HG02678 (cell line): ENCODE data around the gene GLS.

ENCODE experiments used
- ATAC-seq: cut with Tn5 transposase; IDR thresholded peaks from one replicate; pipeline ENCODE4 v1.9.1; 2021; ENCODE audit warnings: mild to moderate bottlenecking, moderate library complexity; ENCODE audit not compliant: unreplicated experiment

Gene GLS

DNA sequence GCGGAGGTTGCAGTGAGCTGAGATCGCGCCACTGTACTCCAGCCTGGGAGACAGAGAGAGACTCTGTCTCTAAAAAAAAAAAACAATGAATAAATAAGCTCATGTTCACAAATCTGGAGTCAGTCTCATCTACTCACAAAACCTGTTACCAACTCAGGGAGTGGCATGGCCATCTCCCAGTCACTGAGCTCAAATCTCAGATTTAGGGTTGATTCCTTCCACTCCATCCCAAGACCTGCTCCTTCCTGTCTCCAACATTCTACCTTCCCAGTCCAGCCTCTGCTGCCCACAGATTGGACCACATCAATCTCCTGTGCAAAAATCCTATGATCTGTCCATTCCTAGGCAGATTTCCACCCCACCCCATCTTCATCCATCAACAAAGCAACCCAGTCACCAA is 131.7 kb downstream of the GLS start:
- no peak for ATAC-seq

- no peak for ATAC-seq
Measured at GRCh38 chr2:191012845-191013681, 132.4 kb downstream of the GLS start.

DNA sequence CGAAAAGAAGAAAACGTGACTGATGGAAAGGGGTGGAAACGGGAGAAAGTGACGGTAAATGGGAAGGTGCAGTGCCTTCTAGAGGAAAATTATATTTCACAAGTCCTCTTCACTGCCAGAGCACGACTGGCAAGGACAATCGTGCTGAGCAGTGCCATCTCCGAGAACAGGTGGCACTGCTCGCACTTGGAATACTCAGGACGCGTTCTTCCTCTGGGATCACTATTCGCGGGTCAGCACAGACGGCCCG is 133.0 kb downstream of the GLS start:
- ATAC-seq = no peak

GRCh38 chr2:191013932-191014652 is 133.5 kb downstream of the GLS start, which contains the start of gene STAT1:
Gene STAT1 (minus strand): TSS chr2:191014171. CDS start chr2:191010003, 4,168 bp downstream.
- peak; percentile 79 for ATAC-seq

DNA sequence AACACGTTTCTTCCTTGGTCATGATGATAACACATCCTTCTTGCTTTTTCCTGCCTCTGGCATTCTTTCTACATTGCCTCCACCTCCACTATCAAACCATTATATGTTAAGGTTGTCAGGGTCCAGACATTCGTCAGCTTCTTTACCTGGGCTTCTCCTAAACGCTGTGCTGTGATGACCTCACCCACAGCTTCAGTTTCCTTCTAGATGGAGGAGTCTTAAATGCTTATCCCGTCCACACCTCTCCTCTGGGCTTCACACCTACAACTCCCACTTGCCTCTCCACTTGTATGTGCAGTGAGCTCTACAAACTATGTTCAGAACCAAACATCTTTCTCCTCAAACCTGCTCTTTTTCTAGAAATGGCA is 134.0 kb downstream of the GLS start:
- ATAC-seq = no peak
